GM21528 (cell line): ENCODE data around the gene FBXL22.

Experiments used
- ATAC-seq: cut with Tn5 transposase; IDR thresholded peaks from one replicate; pipeline ENCODE4 v1.9.1; 2021; ENCODE audit warnings: mild to moderate bottlenecking, moderate library complexity; ENCODE audit not compliant: unreplicated experiment, low FRiP score

Gene FBXL22

GRCh38 chr15:63597038-63597790, at the start of gene FBXL22:
Gene FBXL22, plus strand, starts transcription at chr15:63597387. Its CDS starts 6 bp downstream, at chr15:63597393.
- no peak for ATAC-seq

GRCh38 chr15:63551400-63551799, 45.8 kb upstream of the FBXL22 start:
- ATAC-seq: no peak

- ATAC-seq: no peak
Measured at GRCh38 chr15:63553388-63553791, 43.8 kb upstream of the FBXL22 start.

- ATAC-seq: no peak
Measured at GRCh38 chr15:63554337-63554927, 42.8 kb upstream of the FBXL22 start.

GRCh38 chr15:63555507-63555906, 41.7 kb upstream of the FBXL22 start:
- ATAC-seq: no peak

- ATAC-seq: no peak
Measured at GRCh38 chr15:63556246-63556645, 40.9 kb upstream of the FBXL22 start.

- no peak for ATAC-seq
Measured at GRCh38 chr15:63556736-63557135, 40.5 kb upstream of the FBXL22 start.

- no peak for ATAC-seq
Measured at GRCh38 chr15:63559753-63560152, 37.4 kb upstream of the FBXL22 start.

- no peak for ATAC-seq
Measured at GRCh38 chr15:63560741-63561448, 36.3 kb upstream of the FBXL22 start.

GRCh38 chr15:63564093-63564492, 33.1 kb upstream of the FBXL22 start:
- ATAC-seq: no peak

- no peak for ATAC-seq
Measured at GRCh38 chr15:63565536-63566186, 31.5 kb upstream of the FBXL22 start.

- no peak for ATAC-seq
Measured at GRCh38 chr15:63572749-63573464, 24.3 kb upstream of the FBXL22 start.

GRCh38 chr15:63573533-63573932, 23.7 kb upstream of the FBXL22 start:
- no peak for ATAC-seq

GRCh38 chr15:63575312-63575711, 21.9 kb upstream of the FBXL22 start:
- ATAC-seq: no peak

GRCh38 chr15:63576441-63576840, 20.7 kb upstream of the FBXL22 start:
- no peak for ATAC-seq

- no peak for ATAC-seq
Measured at GRCh38 chr15:63582179-63582578, 15.0 kb upstream of the FBXL22 start.

GRCh38 chr15:63582718-63583426, 14.3 kb upstream of the FBXL22 start:
- no peak for ATAC-seq

GRCh38 chr15:63586790-63587189, 10.4 kb upstream of the FBXL22 start:
- ATAC-seq: no peak

GRCh38 chr15:63587527-63587926, 9.7 kb upstream of the FBXL22 start:
- ATAC-seq: no peak

- ATAC-seq: no peak
Measured at GRCh38 chr15:63588826-63589225, 8.4 kb upstream of the FBXL22 start.
